ENCODE data around the gene DCLK1.

DNA sequence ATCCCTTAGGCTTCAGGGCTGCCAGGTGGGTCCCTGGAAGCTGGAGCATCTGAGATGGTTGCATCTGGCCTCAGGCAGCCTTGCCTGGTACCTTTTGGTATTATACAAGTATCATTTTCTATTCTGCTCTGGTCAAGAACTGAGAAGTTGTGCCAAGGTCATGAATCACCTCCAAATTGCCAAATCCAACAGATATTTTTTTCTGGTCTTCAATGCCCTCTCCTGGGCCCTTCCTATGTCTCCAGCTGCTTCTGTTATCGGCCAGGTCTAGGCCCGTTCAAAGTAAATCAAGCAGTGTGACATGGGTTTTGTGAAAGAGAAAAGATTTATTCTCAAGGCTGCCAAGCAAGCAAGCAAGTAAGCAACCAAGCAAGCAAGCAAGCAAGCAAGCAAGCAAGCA, 383.6 kb downstream of the DCLK1 start:
- TF ChIP-seq, protein P1, sequence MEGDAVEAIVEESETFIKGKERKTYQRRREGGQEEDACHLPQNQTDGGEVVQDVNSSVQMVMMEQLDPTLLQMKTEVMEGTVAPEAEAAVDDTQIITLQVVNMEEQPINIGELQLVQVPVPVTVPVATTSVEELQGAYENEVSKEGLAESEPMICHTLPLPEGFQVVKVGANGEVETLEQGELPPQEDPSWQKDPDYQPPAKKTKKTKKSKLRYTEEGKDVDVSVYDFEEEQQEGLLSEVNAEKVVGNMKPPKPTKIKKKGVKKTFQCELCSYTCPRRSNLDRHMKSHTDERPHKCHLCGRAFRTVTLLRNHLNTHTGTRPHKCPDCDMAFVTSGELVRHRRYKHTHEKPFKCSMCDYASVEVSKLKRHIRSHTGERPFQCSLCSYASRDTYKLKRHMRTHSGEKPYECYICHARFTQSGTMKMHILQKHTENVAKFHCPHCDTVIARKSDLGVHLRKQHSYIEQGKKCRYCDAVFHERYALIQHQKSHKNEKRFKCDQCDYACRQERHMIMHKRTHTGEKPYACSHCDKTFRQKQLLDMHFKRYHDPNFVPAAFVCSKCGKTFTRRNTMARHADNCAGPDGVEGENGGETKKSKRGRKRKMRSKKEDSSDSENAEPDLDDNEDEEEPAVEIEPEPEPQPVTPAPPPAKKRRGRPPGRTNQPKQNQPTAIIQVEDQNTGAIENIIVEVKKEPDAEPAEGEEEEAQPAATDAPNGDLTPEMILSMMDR (IDR thresholded peaks at IDR 0.05), result no peak
- TF ChIP-seq POLR2A (IDR thresholded peaks at IDR 0.05), result no peak
- TF ChIP-seq EP300 (IDR thresholded peaks at IDR 0.05), result no peak
